ENCODE data around the gene ALKBH4. TPM values are rescaled to one million over a fixed set of nuclear protein-coding genes. Genes with fewer than 3 reads are reported as not detected.

ALKBH4 gene
- polyA plus RNA-seq, 1 of the 3 experiments (the other 2 are of a cell fraction) = 18.1 TPM

DNA sequence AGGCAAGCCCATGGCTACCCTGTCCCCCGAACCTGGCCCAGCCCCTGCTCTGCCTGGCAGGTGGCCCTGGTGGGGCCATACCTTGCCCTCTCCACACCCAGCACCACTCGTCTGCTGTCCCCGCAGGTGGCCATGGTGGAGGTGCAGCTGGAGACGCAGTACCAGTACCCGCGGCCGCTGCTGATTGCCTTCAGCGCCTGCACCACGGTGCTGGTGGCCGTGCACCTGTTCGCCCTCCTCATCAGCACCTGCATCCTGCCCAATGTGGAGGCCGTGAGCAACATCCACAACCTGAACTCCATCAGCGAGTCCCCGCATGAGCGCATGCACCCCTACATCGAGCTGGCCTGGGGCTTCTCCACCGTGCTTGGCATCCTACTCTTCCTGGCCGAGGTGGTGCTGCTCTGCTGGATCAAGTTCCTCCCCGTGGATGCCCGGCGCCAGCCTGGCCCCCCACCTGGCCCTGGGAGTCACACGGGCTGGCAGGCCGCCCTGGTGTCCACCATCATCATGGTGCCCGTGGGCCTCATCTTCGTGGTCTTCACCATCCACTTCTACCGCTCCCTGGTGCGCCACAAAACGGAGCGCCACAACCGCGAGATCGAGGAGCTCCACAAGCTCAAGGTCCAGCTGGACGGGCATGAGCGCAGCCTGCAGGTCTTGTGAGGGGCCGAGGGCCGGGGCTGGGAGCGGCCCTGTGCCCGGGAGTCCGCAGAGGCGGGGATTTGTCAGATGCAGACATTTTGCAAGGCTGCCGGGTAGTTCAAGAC is 18.1 kb downstream of the ALKBH4 start:
- Histone ChIP-seq H3K27ac (ENCODE audit: low read depth in 2 of 2, low read length in 1 of 2) (no peak overlapping the region), H3K4me2 (no peak overlapping the region), H3K9me2 (no peaks in the 10 kb centered on the region), H3F3A (replicated peaks; ENCODE audit: insufficient read depth) (peaks cover 10% of the 10 kb centered on the region), H4K20me1 (ENCODE audit: insufficient read depth) (no peaks in the 10 kb centered on the region), H3K4me3 (ENCODE audit: low read depth in 2 of 2, low read length in 1 of 2) (no peak overlapping the region), H3K79me2 (ENCODE audit: insufficient read depth) (peaks cover 6% of the 10 kb centered on the region), H3K9me3 (no peaks in the 10 kb centered on the region), H3K9ac (no peak overlapping the region), H3K36me3 (replicated peaks in 1 of 2; ENCODE audit: control insufficient read depth in 1 of 2, insufficient read depth in 2 of 2, low read length in 1 of 2) (peaks cover 20 to 44% of the 10 kb centered on the region in 2 experiments), H2AFZ (ENCODE audit: low read depth) (no peak overlapping the region), H3K27me3 (ENCODE audit: insufficient read depth) (no peaks in the 10 kb centered on the region), H3K4me1 (ENCODE audit: control insufficient read depth in 1 of 2, insufficient read depth in 2 of 2, low read depth in 1 of 2, low read length in 1 of 2) (peaks cover 0 to 10% of the 10 kb centered on the region in 2 experiments; a peak in 1 of 4 replicates)
- TF ChIP-seq, protein P1, sequence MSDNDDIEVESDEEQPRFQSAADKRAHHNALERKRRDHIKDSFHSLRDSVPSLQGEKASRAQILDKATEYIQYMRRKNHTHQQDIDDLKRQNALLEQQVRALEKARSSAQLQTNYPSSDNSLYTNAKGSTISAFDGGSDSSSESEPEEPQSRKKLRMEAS (IDR thresholded peaks at IDR 0.05; ENCODE audit: low read depth) = no peak
- TF ChIP-seq EP300 (IDR thresholded peaks at IDR 0.05; ENCODE audit: borderline replicate concordance in 1 of 2, low read depth in 1 of 2, low read length in 1 of 2) = no peak
- no peak for TF ChIP-seq TEAD4 (IDR thresholded peaks at IDR 0.05; ENCODE audit: borderline replicate concordance, insufficient read depth)
- TF ChIP-seq RAD21 (IDR thresholded peaks at IDR 0.05; ENCODE audit: low read length) = no peak
- TF ChIP-seq FOXJ3 (CRISPR knock-in tag; IDR thresholded peaks at IDR 0.05) = no peak
- TF ChIP-seq, protein P2, sequence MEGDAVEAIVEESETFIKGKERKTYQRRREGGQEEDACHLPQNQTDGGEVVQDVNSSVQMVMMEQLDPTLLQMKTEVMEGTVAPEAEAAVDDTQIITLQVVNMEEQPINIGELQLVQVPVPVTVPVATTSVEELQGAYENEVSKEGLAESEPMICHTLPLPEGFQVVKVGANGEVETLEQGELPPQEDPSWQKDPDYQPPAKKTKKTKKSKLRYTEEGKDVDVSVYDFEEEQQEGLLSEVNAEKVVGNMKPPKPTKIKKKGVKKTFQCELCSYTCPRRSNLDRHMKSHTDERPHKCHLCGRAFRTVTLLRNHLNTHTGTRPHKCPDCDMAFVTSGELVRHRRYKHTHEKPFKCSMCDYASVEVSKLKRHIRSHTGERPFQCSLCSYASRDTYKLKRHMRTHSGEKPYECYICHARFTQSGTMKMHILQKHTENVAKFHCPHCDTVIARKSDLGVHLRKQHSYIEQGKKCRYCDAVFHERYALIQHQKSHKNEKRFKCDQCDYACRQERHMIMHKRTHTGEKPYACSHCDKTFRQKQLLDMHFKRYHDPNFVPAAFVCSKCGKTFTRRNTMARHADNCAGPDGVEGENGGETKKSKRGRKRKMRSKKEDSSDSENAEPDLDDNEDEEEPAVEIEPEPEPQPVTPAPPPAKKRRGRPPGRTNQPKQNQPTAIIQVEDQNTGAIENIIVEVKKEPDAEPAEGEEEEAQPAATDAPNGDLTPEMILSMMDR (IDR thresholded peaks at IDR 0.05) = no peak
- no peak for TF ChIP-seq SMC3 (IDR thresholded peaks at IDR 0.05; ENCODE audit: low read depth, low read length)
- TF ChIP-seq, protein P3, sequence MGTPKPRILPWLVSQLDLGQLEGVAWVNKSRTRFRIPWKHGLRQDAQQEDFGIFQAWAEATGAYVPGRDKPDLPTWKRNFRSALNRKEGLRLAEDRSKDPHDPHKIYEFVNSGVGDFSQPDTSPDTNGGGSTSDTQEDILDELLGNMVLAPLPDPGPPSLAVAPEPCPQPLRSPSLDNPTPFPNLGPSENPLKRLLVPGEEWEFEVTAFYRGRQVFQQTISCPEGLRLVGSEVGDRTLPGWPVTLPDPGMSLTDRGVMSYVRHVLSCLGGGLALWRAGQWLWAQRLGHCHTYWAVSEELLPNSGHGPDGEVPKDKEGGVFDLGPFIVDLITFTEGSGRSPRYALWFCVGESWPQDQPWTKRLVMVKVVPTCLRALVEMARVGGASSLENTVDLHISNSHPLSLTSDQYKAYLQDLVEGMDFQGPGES (IDR thresholded peaks at IDR 0.05; ENCODE audit: low read depth, low read length) = no peak
- TF ChIP-seq GATA2 (CRISPR knock-in tag; IDR thresholded peaks at IDR 0.05) = no peak
- no peak for TF ChIP-seq MEF2A (IDR thresholded peaks at IDR 0.05; ENCODE audit: borderline replicate concordance, low read depth)
- TF ChIP-seq, protein P4, sequence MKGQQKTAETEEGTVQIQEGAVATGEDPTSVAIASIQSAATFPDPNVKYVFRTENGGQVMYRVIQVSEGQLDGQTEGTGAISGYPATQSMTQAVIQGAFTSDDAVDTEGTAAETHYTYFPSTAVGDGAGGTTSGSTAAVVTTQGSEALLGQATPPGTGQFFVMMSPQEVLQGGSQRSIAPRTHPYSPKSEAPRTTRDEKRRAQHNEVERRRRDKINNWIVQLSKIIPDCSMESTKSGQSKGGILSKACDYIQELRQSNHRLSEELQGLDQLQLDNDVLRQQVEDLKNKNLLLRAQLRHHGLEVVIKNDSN (IDR thresholded peaks at IDR 0.05; ENCODE audit: borderline replicate concordance, low read depth) = no peak
- TF ChIP-seq EZH2phosphoT487 (IDR thresholded peaks at IDR 0.05; ENCODE audit: borderline replicate concordance, low read depth) = no peak
- TF ChIP-seq FOSL2 (IDR thresholded peaks at IDR 0.05; ENCODE audit: borderline replicate concordance, low read depth) = no peak
- no peak for TF ChIP-seq NFIC (IDR thresholded peaks at IDR 0.05; ENCODE audit: borderline replicate concordance)
- TF ChIP-seq, protein P5, sequence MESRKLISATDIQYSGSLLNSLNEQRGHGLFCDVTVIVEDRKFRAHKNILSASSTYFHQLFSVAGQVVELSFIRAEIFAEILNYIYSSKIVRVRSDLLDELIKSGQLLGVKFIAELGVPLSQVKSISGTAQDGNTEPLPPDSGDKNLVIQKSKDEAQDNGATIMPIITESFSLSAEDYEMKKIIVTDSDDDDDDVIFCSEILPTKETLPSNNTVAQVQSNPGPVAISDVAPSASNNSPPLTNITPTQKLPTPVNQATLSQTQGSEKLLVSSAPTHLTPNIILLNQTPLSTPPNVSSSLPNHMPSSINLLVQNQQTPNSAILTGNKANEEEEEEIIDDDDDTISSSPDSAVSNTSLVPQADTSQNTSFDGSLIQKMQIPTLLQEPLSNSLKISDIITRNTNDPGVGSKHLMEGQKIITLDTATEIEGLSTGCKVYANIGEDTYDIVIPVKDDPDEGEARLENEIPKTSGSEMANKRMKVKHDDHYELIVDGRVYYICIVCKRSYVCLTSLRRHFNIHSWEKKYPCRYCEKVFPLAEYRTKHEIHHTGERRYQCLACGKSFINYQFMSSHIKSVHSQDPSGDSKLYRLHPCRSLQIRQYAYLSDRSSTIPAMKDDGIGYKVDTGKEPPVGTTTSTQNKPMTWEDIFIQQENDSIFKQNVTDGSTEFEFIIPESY (IDR thresholded peaks at IDR 0.05; ENCODE audit: borderline replicate concordance, low read depth) = no peak
- no peak for TF ChIP-seq JUND (IDR thresholded peaks at IDR 0.05)
- TF ChIP-seq, protein P6, sequence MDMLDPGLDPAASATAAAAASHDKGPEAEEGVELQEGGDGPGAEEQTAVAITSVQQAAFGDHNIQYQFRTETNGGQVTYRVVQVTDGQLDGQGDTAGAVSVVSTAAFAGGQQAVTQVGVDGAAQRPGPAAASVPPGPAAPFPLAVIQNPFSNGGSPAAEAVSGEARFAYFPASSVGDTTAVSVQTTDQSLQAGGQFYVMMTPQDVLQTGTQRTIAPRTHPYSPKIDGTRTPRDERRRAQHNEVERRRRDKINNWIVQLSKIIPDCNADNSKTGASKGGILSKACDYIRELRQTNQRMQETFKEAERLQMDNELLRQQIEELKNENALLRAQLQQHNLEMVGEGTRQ (IDR thresholded peaks at IDR 0.05; ENCODE audit: borderline replicate concordance, low read depth, low read length) = no peak
- POLR2A ChIA-PET = no interaction called here
- CTCF ChIA-PET = interaction anchor here (0.6 to 0.7 kb wide), 2 partner anchors 21 to 134 kb away, joined by 3 read pairs; no protein-coding TSS in a partner anchor
- WGBS (ENCODE audit: low lambda C conversion rate) = 94% methylated on average over 36 of the region's 41 CpGs
- peak; percentile 16 for DNase-seq

Data from SK-N-SH (cell line).